Esophagus muscularis mucosa (tissue), 4 donors: ENCODE data around the gene LUC7L.

Source experiments
- CTCF ChIP-seq, 3 experiments: fragments of 200-600 bp in 2 of 3; fragments of 450-650 bp in 1 of 3; sonication (generic) in 2 of 3; IDR thresholded peaks; one replicate each; pipeline ENCODE4 v1.5.1; 2017 to 2019; ENCODE audit warnings: antibody characterized with exemption in 3 of 3, mild to moderate bottlenecking in 2 of 3, moderate library complexity in 1 of 3
- EP300 ChIP-seq: sonication (generic); formaldehyde crosslinking; IDR thresholded peaks from one replicate; pipeline ENCODE4 v1.6.1; 2017; ENCODE audit warnings: antibody characterized with exemption
- POLR2A ChIP-seq: fragments of 450-650 bp; IDR thresholded peaks from one replicate; pipeline ENCODE4 v1.6.1; 2017; ENCODE audit warnings: antibody characterized with exemption, moderate library complexity, mild to moderate bottlenecking, low read depth
- POLR2AphosphoS5 ChIP-seq, 2 donors: sonication (generic); formaldehyde crosslinking; IDR thresholded peaks; one replicate each; pipeline ENCODE4 v1.6.1; 2017; ENCODE audit warnings: antibody characterized with exemption in 2 of 2

GRCh38 chr16:185691-186090 lies 43.6 kb downstream of the LUC7L start:
- no peak for TF ChIP-seq CTCF (IDR thresholded peaks at IDR 0.05)
- no peak for TF ChIP-seq POLR2A
- TF ChIP-seq POLR2AphosphoS5 (IDR thresholded peaks at IDR 0.05) = no peak
- TF ChIP-seq EP300 = no peak
